NT2/D1 (cell line): Measurements from ENCODE around the gene KRTAP12-1.

ENCODE experiments used
- DNase-seq: peaks from one replicate; pipeline ENCODE4 v3.0.0-alpha.2; 2011; ENCODE audit warnings: low read depth, low spot score
- H3K27me3 ChIP-seq: 2 replicates; pipeline ENCODE4 v1.6.0; 2011; ENCODE audit warnings: mild to moderate bottlenecking; ENCODE audit not compliant: insufficient read length, insufficient read depth
- H3K36me3 ChIP-seq: 2 replicates; pipeline ENCODE4 v1.6.1; 2011; ENCODE audit warnings: mild to moderate bottlenecking, low read length, mixed read lengths; ENCODE audit not compliant: insufficient read depth, insufficient read length
- H3K4me1 ChIP-seq: 2 replicates; pipeline ENCODE4 v1.5.1; 2011; ENCODE audit not compliant: insufficient read depth, insufficient read length
- H3K4me3 ChIP-seq: 2 replicates; pipeline ENCODE4 v1.5.1; 2011; ENCODE audit warnings: low read depth; ENCODE audit not compliant: insufficient read length
- H3K9ac ChIP-seq: 2 replicates; pipeline ENCODE4 v1.6.0; 2011; ENCODE audit warnings: low read depth; ENCODE audit not compliant: insufficient read length
- H3K9me3 ChIP-seq: 2 replicates; pipeline ENCODE4 v1.5.1; 2011; ENCODE audit warnings: mild to moderate bottlenecking, low read length; ENCODE audit not compliant: insufficient read depth
- SUZ12 ChIP-seq: IDR thresholded peaks from 2 replicates; pipeline ENCODE4 v1.6.1; 2011; ENCODE audit not compliant: insufficient read length, insufficient read depth; ENCODE audit errors: extremely low read depth
- YY1 ChIP-seq: IDR thresholded peaks from 2 replicates; pipeline ENCODE4 v1.6.1; 2011; ENCODE audit not compliant: insufficient read length, insufficient read depth
- ZNF274 ChIP-seq: IDR thresholded peaks from 2 replicates; pipeline ENCODE4 v1.6.1; 2011; ENCODE audit warnings: mild to moderate bottlenecking, low read depth, low read length

KRTAP12-1 gene

DNA sequence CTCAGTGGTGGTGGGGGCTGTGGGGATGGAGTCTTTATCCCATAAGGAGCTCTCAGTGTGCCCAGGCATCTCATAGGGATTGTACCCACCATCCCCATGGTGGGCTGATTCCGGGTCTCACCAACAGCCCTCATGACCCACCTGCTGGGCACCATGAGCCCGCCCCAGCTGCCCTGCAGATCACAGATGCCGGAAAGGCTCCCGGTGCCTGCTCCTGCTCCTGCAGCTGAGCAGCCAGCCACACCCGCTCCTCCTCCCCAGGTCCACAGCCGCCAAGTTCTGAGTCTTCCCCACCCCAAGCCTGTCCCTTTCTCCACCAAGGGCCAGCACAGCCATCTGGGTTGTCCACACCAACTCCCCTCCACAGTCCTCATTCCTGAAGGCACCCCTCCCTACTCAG, 44.9 kb upstream of the KRTAP12-1 start:
- Histone ChIP-seq H3K9me3 (peaks cover 6% of the 10 kb centered on the region; the same call in 1 of the 2 replicates), H3K4me1 (peaks cover 9% of the 10 kb centered on the region), H3K27me3 (peaks cover 57% of the 10 kb centered on the region), H3K36me3 (no peaks in the 10 kb centered on the region), H3K9ac (no peak overlapping the region), H3K4me3 (no peak overlapping the region)
- no peak for TF ChIP-seq YY1
- no peak for DNase-seq

DNA sequence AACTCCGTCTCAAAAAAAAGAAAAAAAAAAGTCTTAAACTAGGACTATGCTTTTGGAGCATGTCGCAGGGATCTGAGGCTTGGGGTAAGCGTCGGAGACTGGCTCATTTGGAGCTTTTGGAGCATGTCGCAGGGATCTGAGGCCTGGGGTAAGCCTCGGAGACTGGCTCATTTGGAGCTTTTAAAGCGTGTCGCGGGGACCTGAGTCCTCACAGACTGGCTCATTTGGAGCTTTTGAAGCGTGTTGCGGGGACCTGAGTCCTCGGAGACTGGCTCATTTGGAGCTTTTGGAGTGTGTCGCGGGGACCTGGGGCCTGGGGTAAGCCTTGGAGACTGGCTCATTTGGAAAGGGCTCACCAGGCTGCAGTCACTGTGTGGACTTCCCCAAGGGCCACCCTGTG, 43.0 kb upstream of the KRTAP12-1 start:
- H3K9me3 ChIP-seq: no peaks in the 10 kb centered on the region; the same call in 1 of the 2 replicates
- TF ChIP-seq YY1 (no peak), SUZ12 (no peak), ZNF274 (no peak)
- H3K27me3 ChIP-seq: peaks cover 63% of the 10 kb centered on the region
- H3K4me1 ChIP-seq: peaks cover 6% of the 10 kb centered on the region
- H3K9ac ChIP-seq: no peak overlapping the region
- DNase-seq: no peak
- no peaks in the 10 kb centered on the region for H3K36me3 ChIP-seq
- no peak overlapping the region for H3K4me3 ChIP-seq

DNA sequence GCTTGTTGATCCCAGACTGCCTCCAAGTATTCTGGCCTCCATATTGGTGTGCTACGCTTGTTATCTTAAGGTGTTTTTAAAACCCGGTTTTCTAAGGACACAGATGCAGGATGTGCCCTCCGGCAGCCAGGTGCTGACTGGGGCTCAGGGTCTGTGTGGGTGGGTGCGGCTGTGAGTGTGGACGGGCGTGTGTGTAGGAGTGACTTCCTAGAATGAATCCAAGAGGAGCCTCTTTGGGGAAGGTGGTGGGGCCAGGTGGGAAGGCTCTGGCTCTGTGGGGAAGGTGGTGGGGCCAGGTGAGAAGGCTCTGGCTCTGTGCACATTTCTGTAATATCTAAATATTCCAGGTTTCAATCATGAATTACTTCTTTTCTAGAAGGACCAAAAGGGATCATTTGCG, 42.2 kb upstream of the KRTAP12-1 start:
- H3K9me3 ChIP-seq: no peaks in the 10 kb centered on the region
- no peak for TF ChIP-seq SUZ12
- no peak for TF ChIP-seq ZNF274
- TF ChIP-seq YY1: no peak
- no peak overlapping the region for H3K4me3 ChIP-seq
- H3K36me3 ChIP-seq: no peaks in the 10 kb centered on the region
- peaks cover 64% of the 10 kb centered on the region for H3K27me3 ChIP-seq
- H3K4me1 ChIP-seq: peaks cover 6% of the 10 kb centered on the region
- no peak for DNase-seq
- no peak overlapping the region for H3K9ac ChIP-seq

DNA sequence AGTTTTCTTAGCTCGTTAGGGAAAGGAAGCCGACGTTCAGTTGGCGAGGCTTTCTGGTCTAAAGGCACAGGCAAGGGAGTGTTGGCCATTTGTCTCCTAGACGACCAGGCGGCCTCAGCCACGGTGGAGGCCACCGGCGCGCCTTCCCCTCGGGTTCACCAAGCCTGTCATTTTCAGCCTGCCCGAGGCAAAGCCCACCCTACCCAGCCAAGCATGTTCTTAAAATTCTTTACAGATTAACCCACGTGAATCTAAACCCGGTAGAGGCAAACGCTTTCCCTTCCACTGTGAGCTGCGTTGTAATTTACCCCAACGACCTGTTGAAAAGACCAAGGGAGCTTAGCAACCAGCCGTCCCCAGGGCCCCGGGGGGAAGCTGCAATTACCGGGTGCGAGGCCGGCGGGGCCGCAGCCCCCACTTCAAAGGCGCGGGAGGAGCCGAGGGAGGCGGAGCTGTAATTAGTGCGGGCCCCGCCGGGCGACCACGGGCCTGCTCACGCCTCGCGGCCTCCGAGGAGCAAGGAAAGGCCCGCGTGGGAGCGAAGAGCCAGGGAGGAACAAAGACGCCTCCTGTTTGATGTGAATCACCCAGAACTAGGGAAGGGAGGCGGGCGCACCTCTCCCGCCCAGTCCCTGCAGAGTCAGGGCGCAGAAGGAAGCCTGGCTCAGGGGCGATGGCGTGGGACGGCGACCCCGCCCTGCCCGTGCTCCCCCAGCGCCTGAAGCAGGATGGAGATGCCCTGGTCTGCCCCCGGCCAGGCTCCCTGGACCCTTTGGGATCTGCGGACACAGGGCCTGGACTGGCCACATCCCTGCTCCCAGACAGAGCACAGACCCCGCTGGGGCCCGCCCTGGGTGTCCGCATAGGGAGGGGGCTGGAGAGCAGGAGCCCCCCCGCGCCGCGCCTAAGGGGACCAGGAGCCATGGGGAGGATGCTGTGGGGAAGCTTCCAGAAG, 41.5 kb upstream of the KRTAP12-1 start:
- H3K4me3 ChIP-seq: peak overlapping the region; percentile 31
- peaks cover 64% of the 10 kb centered on the region for H3K27me3 ChIP-seq
- TF ChIP-seq ZNF274 (no peak), YY1 (no peak), SUZ12 (no peak)
- DNase-seq: no peak
- no peaks in the 10 kb centered on the region for H3K9me3 ChIP-seq
- H3K4me1 ChIP-seq: peaks cover 9% of the 10 kb centered on the region
- no peaks in the 10 kb centered on the region for H3K36me3 ChIP-seq
- H3K9ac ChIP-seq: peak overlapping the region; percentile 69

DNA sequence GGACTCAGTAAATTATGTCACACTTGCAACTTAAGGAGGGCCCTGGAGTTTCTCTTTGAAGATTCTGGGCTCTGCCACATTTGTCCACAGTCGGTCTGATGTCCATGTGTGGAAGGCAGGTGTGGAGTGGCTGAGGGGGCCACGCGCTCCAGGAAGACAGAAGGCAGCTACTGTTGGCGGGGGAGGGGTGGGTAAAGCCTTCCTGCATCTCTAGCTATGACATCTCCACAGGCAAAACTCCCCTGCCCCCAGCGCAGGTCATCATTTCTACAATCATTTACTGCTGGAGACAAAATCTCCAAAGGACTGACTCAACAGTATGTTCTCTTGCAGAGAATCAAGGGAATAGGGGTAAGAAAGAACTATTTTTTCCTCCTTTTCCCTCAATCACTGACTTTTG, 40.8 kb upstream of the KRTAP12-1 start:
- no peak for DNase-seq
- H3K27me3 ChIP-seq: peaks cover 62% of the 10 kb centered on the region

DNA sequence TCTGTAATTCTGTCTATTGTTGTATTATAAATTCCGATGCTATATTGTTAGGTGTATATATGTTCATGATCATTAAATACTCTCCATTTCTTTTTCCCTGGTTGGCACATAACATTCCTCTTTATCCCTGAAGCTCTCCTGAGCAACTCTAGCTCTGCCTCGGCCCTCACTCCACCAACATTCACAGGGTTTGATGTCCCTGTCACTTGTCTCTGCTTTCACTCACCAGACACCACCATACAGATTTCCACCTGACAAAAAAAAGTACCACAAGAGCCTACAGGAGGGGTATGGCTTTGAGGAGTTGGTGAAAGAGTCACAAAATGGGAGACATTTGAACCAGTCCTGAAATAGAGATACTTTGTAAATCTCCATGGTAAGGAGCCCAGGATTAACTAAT, 38.2 kb upstream of the KRTAP12-1 start:
- H3K36me3 ChIP-seq: no peaks in the 10 kb centered on the region
- H3K27me3 ChIP-seq: peaks cover 50% of the 10 kb centered on the region
- DNase-seq: no peak
- no peak overlapping the region for H3K4me3 ChIP-seq
- TF ChIP-seq SUZ12: no peak
- no peak for TF ChIP-seq YY1
- no peak for TF ChIP-seq ZNF274
- no peak overlapping the region for H3K9ac ChIP-seq
- 0 out of 2 replicates have a peak, but pooled peaks cover 3% of the 10 kb centered on the region for H3K9me3 ChIP-seq
- H3K4me1 ChIP-seq: peaks cover 11% of the 10 kb centered on the region

More for the DNA sequence above, 40.8 kb upstream of the KRTAP12-1 start:
- Histone ChIP-seq H3K4me1 (peaks cover 11% of the 10 kb centered on the region), H3K4me3 (no peak overlapping the region), H3K36me3 (no peaks in the 10 kb centered on the region), H3K9ac (no peak overlapping the region), H3K9me3 (no peaks in the 10 kb centered on the region)
- TF ChIP-seq YY1: no peak
- no peak for TF ChIP-seq ZNF274
- TF ChIP-seq SUZ12: no peak

DNA sequence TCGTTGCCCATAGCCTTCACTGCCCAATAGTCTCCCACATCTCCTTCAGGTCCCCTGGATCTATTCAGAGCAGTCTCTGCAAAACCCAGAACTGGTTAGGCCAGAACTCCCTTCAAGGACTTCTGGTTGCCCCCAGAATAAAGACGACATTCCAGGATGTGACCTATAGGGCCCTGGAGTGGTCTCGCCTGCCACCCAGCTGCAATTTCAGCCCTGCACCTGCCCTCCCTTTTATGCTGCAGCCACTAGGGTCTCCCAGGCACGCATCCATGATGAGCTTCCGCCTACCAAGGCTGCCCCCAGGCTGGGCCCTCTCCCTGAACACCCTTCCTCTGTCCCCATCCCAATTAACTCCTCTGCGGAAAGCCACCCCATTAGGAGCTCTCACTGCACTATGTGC, 36.6 kb upstream of the KRTAP12-1 start:
- TF ChIP-seq SUZ12 (no peak), YY1 (no peak), ZNF274 (no peak)
- Histone ChIP-seq H3K36me3 (no peaks in the 10 kb centered on the region), H3K4me3 (no peak overlapping the region), H3K27me3 (peaks cover 52% of the 10 kb centered on the region), H3K9ac (no peak overlapping the region), H3K9me3 (0 out of 2 replicates have a peak, but pooled peaks cover 3% of the 10 kb centered on the region), H3K4me1 (peaks cover 9% of the 10 kb centered on the region)
- no peak for DNase-seq

DNA sequence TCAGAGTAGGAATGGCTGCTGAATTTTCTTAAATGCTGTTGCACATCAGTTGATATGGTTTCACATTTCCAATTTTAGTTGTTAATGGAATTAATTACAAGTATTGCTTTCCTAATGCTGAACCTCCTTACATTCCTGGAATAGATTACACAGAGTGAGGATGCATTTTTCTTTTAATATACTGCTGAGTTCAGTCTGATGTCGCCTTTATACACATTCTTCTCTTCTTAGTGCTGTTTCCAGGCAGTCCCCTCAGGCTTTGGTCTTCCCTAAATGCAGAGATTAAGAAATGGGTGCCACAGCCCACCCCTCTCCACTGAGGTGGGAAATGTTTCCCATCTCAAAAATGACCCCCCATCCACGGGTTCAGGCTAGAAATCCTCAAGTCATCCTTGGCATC, 36.1 kb upstream of the KRTAP12-1 start:
- no peak for DNase-seq
- H3K4me1 ChIP-seq: peaks cover 9% of the 10 kb centered on the region
- H3K9ac ChIP-seq: no peak overlapping the region
- no peak overlapping the region for H3K4me3 ChIP-seq
- peaks cover 52% of the 10 kb centered on the region for H3K27me3 ChIP-seq
- H3K36me3 ChIP-seq: no peaks in the 10 kb centered on the region
- TF ChIP-seq SUZ12: no peak
- TF ChIP-seq ZNF274: no peak
- TF ChIP-seq YY1: no peak
- H3K9me3 ChIP-seq: 0 out of 2 replicates have a peak, but pooled peaks cover 3% of the 10 kb centered on the region
